HG03571 (cell line): ENCODE data around the gene MARCHF5.

Experiments used
- ATAC-seq: cut with Tn5 transposase; IDR thresholded peaks from one replicate; pipeline ENCODE4 v1.9.1; 2021; ENCODE audit not compliant: unreplicated experiment

The MARCHF5 gene

GRCh38 chr10:92290837-92291615 lies at the start of gene MARCHF5, which contains the start of gene CPEB3:
TSS of gene MARCHF5 (plus strand) at chr10:92291167. CDS start at chr10:92291495, 328 bp downstream.
TSS of gene CPEB3 (minus strand) at chr10:92291078. CDS start at chr10:92240350, 50,728 bp downstream.
- ATAC-seq = peak; percentile 97

- ATAC-seq = no peak
These were observed 49.5 kb upstream of the MARCHF5 start for GRCh38 chr10:92241501-92241900.

GRCh38 chr10:92242380-92242779 lies 48.6 kb upstream of the MARCHF5 start:
- no peak for ATAC-seq

DNA sequence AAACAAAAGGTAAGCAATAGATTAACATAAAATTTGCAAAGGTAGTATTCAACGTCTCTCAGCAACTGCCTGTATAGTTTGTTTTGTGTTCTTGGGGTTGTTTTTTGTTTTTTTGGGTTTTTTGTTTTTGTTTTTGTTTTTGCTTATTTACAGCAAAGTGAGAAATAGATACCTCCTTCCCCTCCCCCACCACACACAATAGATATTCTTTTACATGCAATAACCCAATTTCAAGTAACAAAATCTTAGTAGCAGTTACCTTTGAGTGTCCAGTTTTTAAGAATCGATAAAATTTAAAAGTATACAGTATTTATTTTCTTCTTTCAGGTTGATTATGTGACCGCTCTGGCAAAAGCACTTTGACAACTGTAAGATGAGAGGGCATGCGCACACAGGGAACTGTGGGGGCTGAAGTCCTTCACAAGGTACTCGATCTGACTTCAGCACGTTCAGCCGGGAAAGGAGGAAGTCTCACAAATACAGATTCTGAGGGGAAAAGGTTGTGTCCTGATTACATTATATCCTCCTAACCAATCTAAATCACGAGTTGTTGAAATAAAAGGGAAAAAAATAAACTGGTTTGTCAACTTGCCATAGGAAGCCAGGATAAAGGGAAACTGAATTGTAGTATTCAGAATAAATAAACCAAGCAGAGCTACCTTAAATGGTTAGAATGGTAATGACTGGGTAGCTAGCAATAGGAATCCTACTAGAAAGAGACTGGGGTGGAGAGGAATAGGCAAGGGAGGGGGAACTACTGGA lies 47.9 kb upstream of the MARCHF5 start:
- no peak for ATAC-seq

DNA sequence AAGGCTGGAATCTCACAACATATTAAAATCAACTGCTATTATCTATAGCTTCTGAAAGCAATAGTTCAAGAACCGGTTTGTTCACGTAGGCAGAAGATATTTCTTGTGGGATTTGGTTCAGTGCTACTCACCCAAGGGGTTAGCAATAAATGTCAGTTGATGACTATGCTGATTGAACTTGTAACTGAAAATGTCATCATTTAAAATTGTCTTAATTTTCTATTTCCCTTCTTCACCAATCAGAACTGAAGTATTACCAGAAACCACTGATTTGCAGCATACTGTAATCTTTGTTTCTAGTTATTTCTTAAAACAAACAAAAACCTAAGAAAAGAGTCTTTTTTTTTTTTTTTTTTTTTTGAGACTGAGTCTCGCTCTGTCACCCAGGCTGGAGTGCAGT lies 46.2 kb upstream of the MARCHF5 start:
- peak; percentile 52 for ATAC-seq

- ATAC-seq = no peak
These were observed 42.4 kb upstream of the MARCHF5 start for GRCh38 chr10:92248566-92248965.

- no peak for ATAC-seq
These were observed 27.6 kb upstream of the MARCHF5 start for GRCh38 chr10:92263396-92263795.

DNA sequence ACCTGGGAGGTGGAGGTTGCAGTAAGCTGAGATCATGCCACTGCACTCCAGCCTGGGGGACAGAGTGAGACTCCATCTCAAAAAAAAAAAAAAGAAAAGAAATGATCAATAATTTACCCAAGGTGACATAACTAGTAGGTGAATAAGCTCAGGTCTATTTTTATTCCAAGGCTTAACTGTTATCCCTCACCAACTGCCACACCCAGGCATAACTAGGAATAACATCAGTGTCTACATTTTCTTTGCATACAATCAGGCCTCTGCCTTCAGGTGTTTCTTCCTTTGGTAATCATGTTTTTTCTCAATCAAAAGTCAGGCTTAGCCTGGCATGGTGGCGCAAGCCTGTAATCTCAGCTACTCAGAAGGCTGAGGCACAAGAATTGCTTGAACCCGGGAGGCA lies 26.7 kb upstream of the MARCHF5 start:
- no peak for ATAC-seq

- ATAC-seq = no peak
These were observed 25.2 kb upstream of the MARCHF5 start for GRCh38 chr10:92265687-92266258.

- ATAC-seq = no peak
These were observed 23.6 kb upstream of the MARCHF5 start for GRCh38 chr10:92267343-92267742.

DNA sequence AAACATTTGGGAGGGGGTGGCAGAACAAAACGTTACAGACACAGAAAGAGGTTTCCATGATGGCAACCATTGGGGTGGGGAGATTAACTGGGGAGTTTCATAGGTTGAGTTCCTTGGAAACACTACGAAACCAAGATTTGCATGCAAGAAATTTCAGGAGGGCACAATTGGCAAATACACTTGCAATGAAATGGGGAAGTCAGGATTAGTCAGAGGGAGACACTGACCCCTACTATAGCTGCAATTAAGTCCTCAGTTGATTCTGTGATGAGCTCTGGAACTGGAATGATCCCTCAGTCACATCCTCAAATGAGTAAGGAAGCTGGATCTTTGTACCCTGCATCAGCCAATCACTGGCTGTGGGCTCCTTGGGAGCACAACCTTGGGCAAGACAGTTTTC lies 22.2 kb upstream of the MARCHF5 start:
- no peak for ATAC-seq

DNA sequence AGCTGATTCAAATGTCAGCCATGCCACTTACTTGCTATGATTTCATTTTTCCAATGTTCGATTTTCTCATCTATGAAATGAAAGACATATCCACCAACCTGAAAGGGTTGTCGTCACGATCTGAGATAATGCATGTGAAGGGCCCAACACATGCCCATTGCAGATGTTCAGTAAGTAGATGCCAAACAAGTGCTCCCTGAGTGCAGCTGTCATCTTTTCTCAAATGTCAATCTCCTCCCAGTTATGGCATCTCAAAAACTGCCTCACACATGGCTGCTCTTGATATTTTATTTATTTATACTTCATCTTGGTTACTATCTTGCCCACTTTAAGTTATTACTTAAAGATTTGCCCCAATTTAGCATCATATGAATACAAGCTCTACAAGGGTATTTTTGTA lies 16.9 kb upstream of the MARCHF5 start:
- ATAC-seq = no peak

DNA sequence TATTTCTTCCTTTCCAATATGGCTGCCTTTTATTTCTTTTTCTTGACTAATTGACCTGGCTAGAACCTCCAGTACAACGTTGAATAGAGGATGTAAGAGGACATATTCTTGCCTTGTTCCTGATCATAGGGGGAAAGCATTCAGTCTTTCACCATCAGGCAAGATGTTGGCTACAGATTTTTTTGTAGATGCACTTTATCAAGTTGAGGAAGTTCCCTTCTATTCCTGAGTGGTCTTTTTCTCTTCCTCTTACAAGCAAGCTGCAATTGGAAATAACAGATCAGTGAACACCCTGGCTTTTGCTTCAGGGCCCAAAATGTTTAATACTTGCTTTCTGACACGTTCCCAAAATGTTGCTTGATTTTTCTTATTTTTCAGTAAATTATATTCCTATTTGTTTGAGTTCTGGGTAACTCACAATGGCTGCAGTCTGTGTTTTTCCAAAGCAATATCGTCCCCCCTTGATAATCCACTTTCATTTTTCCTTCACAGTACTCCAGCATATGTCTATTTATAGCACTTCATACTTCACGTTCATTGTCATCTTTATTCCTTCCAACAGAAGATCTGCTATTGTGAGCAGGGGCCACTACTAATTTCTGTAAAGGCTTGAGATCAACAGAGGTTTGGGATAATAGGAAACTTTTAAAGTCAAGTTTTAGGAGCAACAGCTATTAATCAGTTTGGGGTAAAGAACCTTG lies 11.8 kb upstream of the MARCHF5 start:
- ATAC-seq = no peak

DNA sequence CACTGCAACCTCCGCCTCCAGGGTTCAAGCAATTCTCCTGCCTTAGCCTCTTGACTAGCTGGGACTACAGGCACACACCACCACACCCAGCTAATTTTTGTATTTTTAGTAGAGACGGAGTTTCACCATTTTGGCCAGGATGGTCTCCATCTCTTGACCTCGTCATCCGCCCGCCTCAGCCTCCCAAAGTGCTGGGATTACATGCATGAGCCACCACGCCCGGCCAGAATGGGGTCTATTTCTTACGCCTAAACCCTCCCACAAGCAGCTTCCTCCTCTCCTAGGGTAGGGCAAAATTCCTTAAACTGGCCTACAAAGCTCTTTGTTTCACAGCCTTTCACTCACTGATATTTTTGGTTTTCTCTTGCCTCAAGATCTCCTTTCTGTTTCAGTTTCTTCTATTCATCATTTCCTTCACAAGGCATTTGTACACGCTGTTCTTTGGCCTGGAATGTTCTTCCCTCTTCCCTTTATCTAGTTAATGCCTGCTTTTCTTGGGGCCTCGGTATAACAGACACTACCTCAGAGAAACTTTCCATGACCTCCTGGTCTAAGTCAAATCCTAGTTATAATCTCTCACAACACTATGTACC lies 6.8 kb upstream of the MARCHF5 start:
- no peak for ATAC-seq

- no peak for ATAC-seq
These were observed 711 bp upstream of the MARCHF5 start for GRCh38 chr10:92290076-92290836.

DNA sequence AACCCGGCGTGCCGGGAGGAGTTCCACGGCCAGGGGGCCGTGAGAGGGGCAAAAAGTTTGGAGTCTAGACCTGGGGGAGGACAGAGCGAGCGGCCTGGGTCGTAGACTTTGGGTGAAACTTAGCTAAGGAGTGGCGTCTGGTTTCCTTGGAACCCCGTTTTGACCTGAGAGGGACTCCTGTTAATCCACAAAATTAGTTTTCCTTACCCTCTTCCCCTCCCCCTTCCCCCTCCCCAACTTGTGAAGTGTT lies 574 bp downstream of the MARCHF5 start:
- no peak for ATAC-seq

GRCh38 chr10:92291921-92292845 lies 1.2 kb downstream of the MARCHF5 start:
- ATAC-seq = no peak

DNA sequence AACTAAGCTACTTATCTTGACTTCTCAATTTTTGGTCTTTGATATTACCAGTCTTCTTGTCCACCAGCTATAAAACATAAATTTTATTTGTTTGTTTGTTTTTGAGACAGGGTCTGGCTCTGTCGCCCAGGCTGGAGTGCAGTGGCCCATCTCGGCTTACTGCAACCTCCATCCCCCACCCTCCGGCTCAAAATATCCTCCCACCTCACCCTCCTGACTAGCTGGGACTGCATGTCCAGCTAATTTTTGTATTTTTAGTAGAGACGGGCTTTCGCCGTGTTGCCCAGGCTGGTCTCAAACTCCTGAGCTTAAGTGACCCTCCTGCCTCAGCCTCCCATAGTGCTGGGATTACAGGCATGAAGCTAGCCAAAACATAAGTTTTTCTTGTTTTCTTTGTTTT lies 7.5 kb downstream of the MARCHF5 start:
- ATAC-seq = no peak

DNA sequence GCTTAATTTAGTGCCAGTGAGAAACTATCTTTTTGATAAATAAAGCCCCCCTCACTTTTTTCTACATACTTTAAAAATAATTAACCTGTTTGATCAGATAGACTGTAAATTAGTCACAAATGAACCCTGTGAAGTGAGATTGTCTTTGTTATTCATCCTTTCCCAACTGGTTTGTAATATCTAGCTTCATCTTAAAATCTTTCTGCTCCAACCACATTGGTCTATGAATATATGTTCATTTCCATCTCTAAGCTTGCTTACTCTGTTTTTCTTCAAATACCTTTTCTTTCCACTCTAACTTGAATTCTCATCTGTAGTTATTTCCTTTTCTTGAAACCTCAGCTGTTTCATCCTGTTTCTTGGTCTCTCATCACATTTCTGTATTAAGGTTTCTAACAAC lies 12.1 kb downstream of the MARCHF5 start:
- no peak for ATAC-seq
